Measurements from ENCODE around the gene FLYWCH2. TPM values are rescaled to one million over a fixed set of nuclear protein-coding genes. Genes with fewer than 3 reads are reported as not detected.

FLYWCH2 gene
- total and polyA plus RNA-seq, 2 of the 13 experiments (the other 11 are each of a cell fraction or from before 2014, with no cell fraction given): 16.9 to 19.8 TPM

- TF ChIP-seq HOXA3 (CRISPR knock-in tag; IDR thresholded peaks at IDR 0.05) (no peak; the same call in 1 of the 2 replicates), PHB2 (IDR thresholded peaks at IDR 0.05; ENCODE audit: partially characterized antibody) (no peak), ONECUT2 (CRISPR knock-in tag; IDR thresholded peaks at IDR 0.05) (no peak), JARID2 (CRISPR knock-in tag; IDR thresholded peaks at IDR 0.05; ENCODE audit: insufficient replicate concordance) (no peak), ZFP62 (CRISPR knock-in tag; IDR thresholded peaks at IDR 0.05) (no peak), CCAR2 (optimal IDR thresholded peaks at IDR 0.05; ENCODE audit: low read depth, low read length) (no peak), SNAPC5 (CRISPR knock-in tag; IDR thresholded peaks at IDR 0.05; ENCODE audit: borderline replicate concordance) (no peak), PLRG1 (conservative IDR thresholded peaks at IDR 0.05) (no peak)
Measured at GRCh38 chr16:2898831-2899563, 16.0 kb downstream of the FLYWCH2 start (continued).

- BruUV-seq (replicated peaks): TSS peak; percentile 48
- intact Hi-C loops (cut with micrococcal nuclease; ENCODE audit: unreplicated experiment) (no loop called here), in situ Hi-C loops (cut with HindIII; ENCODE audit: extremely low pct_ligation_motif_present, low pct_unique_long_range_greater_than_20kb) (no loop called here)
- Histone ChIP-seq H3K4me1 (ENCODE audit: insufficient read depth, low read length) (peaks cover 58% of the 10 kb centered on the region), H3K9ac (ENCODE audit: insufficient read depth, low read depth, low read length) (0 out of 2 replicates have a peak overlapping the region, but pooled peaks have one; percentile 26), H3K79me2 (ENCODE audit: insufficient read depth, low read length) (no peaks in the 10 kb centered on the region), H3K9me3 (ENCODE audit: low read length) (no peaks in the 10 kb centered on the region), H4K20me1 (ENCODE audit: insufficient read depth, low read length) (no peaks in the 10 kb centered on the region; the same call in 1 of the 2 replicates), H3K4me2 (ENCODE audit: low read depth, low read length) (peak overlapping the region; percentile 20), H3K27ac (ENCODE audit: extremely low read length, insufficient read depth, low read length) (peak overlapping the region; percentile 80), H3K4me3 (replicated peaks in 1 of 3; ENCODE audit: insufficient read depth in 1 of 3, low read depth in 2 of 3, low read length in 3 of 3) (peak overlapping the region in 1 of 3 experiments; percentile 2; a peak in 1 of 6 replicates), H3K36me3 (replicated peaks in 1 of 2; ENCODE audit: control insufficient read depth in 1 of 2, insufficient read depth in 2 of 2, low read length in 2 of 2) (peaks cover 2 to 4% of the 10 kb centered on the region in 2 experiments; a peak in 2 of 5 replicates), H3K27me3 (ENCODE audit: control insufficient read depth in 1 of 2, insufficient read depth in 2 of 2, low read length in 2 of 2) (no peaks in the 10 kb centered on the region; a peak in 1 of 5 replicates), H2AFZ (ENCODE audit: low read length) (no peak overlapping the region)
- ChIA-PET POLR2A (interaction anchor here (1.1 to 2.2 kb wide), 4 partner anchors 12 to 30 kb away, joined by 4 to 24 read pairs (median 6); partner anchors contain the start of genes FLYWCH1 and FLYWCH2), CTCF (ENCODE audit: low intra/inter-chr PET ratio, low total read pairs) (no interaction called here)
- DNase-seq (ENCODE audit: low spot score) (no peak), FAIRE-seq (no peak), ATAC-seq (no peak)
- WGBS (ENCODE audit: low lambda C conversion rate): 54% methylated on average over 10 of the region's 13 CpGs
- TF ChIP-seq PREB (CRISPR knock-in tag; IDR thresholded peaks at IDR 0.05) (no peak), JDP2 (CRISPR knock-in tag; IDR thresholded peaks at IDR 0.05; ENCODE audit: borderline replicate concordance) (no peak), BATF2 (CRISPR knock-in tag; IDR thresholded peaks at IDR 0.05) (no peak), SKIL (CRISPR knock-in tag; IDR thresholded peaks at IDR 0.05; ENCODE audit: borderline replicate concordance) (no peak), ARID3A (IDR thresholded peaks at IDR 0.05; ENCODE audit: low read depth, low read length) (no peak), CEBPG (CRISPR knock-in tag; IDR thresholded peaks at IDR 0.05) (no peak)
Measured at GRCh38 chr16:2899564-2900072, 16.6 kb downstream of the FLYWCH2 start.

Data from HepG2 (cell line).